OCI-LY1 (cell line): ENCODE data around the gene CTBP2.

ENCODE experiments used
- H2AFZ ChIP-seq: fragments of 200-600 bp; sonication (generic), shearing (Covaris generic); 2 replicates; pipeline ENCODE4 v1.6.0; 2014; ENCODE audit warnings: antibody characterized with exemption, mild to moderate bottlenecking, low read length
- H3F3A ChIP-seq: fragments of 200-600 bp; sonication (generic), shearing (Covaris generic); 2 replicates; pipeline ENCODE4 v1.6.0; 2014; ENCODE audit warnings: mild to moderate bottlenecking, antibody characterized with exemption, low read length, moderate library complexity; ENCODE audit not compliant: insufficient read depth
- H3K27ac ChIP-seq: fragments of 200-600 bp; sonication (generic); 2 replicates; pipeline ENCODE4 v1.5.1; 2014; ENCODE audit warnings: low read length, mixed run types, mild to moderate bottlenecking, low read depth; ENCODE audit not compliant: poor library complexity, severe bottlenecking
- H3K27me3 ChIP-seq: fragments of 200-600 bp; sonication (generic); 2 replicates; pipeline ENCODE4 v1.6.0; 2014; ENCODE audit warnings: antibody characterized with exemption, mild to moderate bottlenecking, low read length, moderate library complexity; ENCODE audit not compliant: insufficient read depth
- H3K36me3 ChIP-seq: fragments of 200-600 bp; sonication (generic); 2 replicates; pipeline ENCODE4 v1.6.1; 2014; ENCODE audit warnings: mild to moderate bottlenecking, antibody characterized with exemption, low read length, moderate library complexity, mixed read lengths; ENCODE audit not compliant: insufficient read depth
- H3K4me1 ChIP-seq: fragments of 200-600 bp; sonication (generic); 2 replicates; pipeline ENCODE4 v1.5.1; 2014; ENCODE audit warnings: mild to moderate bottlenecking, low read length, moderate library complexity; ENCODE audit not compliant: insufficient read depth, severe bottlenecking
- H3K4me2 ChIP-seq: fragments of 200-600 bp; sonication (generic), shearing (Covaris generic); 2 replicates; pipeline ENCODE4 v1.6.1; 2014; ENCODE audit warnings: low read length
- H3K4me3 ChIP-seq: fragments of 200-600 bp; sonication (generic); 2 replicates; pipeline ENCODE4 v1.5.1; 2014; ENCODE audit warnings: low read length, low read depth, mild to moderate bottlenecking, mixed read lengths; ENCODE audit not compliant: poor library complexity, severe bottlenecking
- H3K79me2 ChIP-seq: fragments of 200-600 bp; shearing (Covaris generic); 2 replicates; pipeline ENCODE4 v1.6.1; 2016; ENCODE audit warnings: mixed run types, low read length, mixed read lengths; ENCODE audit not compliant: insufficient read depth
- H3K9ac ChIP-seq: fragments of 200-600 bp; sonication (generic), shearing (Covaris generic); 2 replicates; pipeline ENCODE4 v1.6.1; 2014; ENCODE audit warnings: mild to moderate bottlenecking, low read length, mixed read lengths
- H3K9me2 ChIP-seq: fragments of 200-600 bp; sonication (generic), shearing (Covaris generic); 2 replicates; pipeline ENCODE4 v1.6.1; 2014; ENCODE audit warnings: low read depth, mild to moderate bottlenecking, low read length, mixed read lengths
- H3K9me3 ChIP-seq: fragments of 200-600 bp; shearing (Covaris generic); 2 replicates; pipeline ENCODE4 v1.6.1; 2014; ENCODE audit warnings: low read length, mixed read lengths
- H4K20me1 ChIP-seq: fragments of 200-600 bp; sonication (generic), shearing (Covaris generic); 2 replicates; pipeline ENCODE4 v1.6.0; 2016; ENCODE audit warnings: mild to moderate bottlenecking, low read length; ENCODE audit not compliant: insufficient read depth
- EZH2 ChIP-seq: fragments of 200-600 bp; sonication (generic), shearing (Covaris generic); IDR thresholded peaks from 2 replicates; pipeline ENCODE4 v1.8.0; 2017; ENCODE audit warnings: borderline replicate concordance, mixed run types, mild to moderate bottlenecking, antibody characterized with exemption, low read length, moderate library complexity, mixed read lengths
- TF ChIP-seq, protein P1 (sequence below): fragments of 200-600 bp; sonication (generic), shearing (Covaris generic); IDR thresholded peaks from 2 replicates; pipeline ENCODE4 v1.5.1; 2017; ENCODE audit warnings: mild to moderate bottlenecking, antibody characterized with exemption, low read length, moderate library complexity, mixed read lengths

The CTBP2 gene

GRCh38 chr10:125027871-125028869 is 132.2 kb downstream of the CTBP2 start:
- no peaks in the 10 kb centered on the region for H3K9me3 ChIP-seq
- H3K4me3 ChIP-seq = no peak overlapping the region
- H4K20me1 ChIP-seq = no peaks in the 10 kb centered on the region
- TF ChIP-seq, protein P1, sequence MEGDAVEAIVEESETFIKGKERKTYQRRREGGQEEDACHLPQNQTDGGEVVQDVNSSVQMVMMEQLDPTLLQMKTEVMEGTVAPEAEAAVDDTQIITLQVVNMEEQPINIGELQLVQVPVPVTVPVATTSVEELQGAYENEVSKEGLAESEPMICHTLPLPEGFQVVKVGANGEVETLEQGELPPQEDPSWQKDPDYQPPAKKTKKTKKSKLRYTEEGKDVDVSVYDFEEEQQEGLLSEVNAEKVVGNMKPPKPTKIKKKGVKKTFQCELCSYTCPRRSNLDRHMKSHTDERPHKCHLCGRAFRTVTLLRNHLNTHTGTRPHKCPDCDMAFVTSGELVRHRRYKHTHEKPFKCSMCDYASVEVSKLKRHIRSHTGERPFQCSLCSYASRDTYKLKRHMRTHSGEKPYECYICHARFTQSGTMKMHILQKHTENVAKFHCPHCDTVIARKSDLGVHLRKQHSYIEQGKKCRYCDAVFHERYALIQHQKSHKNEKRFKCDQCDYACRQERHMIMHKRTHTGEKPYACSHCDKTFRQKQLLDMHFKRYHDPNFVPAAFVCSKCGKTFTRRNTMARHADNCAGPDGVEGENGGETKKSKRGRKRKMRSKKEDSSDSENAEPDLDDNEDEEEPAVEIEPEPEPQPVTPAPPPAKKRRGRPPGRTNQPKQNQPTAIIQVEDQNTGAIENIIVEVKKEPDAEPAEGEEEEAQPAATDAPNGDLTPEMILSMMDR = no peak
- no peak for TF ChIP-seq EZH2
- H3K79me2 ChIP-seq = no peaks in the 10 kb centered on the region
- peaks cover 14% of the 10 kb centered on the region for H3K4me1 ChIP-seq
- no peak overlapping the region for H3K4me2 ChIP-seq
- H3K27me3 ChIP-seq = peaks cover 6% of the 10 kb centered on the region; the same call in 1 of the 2 replicates
- no peaks in the 10 kb centered on the region for H3K9me2 ChIP-seq
- no peak overlapping the region for H2AFZ ChIP-seq
- no peak overlapping the region for H3K27ac ChIP-seq
- no peaks in the 10 kb centered on the region for H3F3A ChIP-seq
- no peaks in the 10 kb centered on the region for H3K36me3 ChIP-seq
- H3K9ac ChIP-seq = no peak overlapping the region

- no peak overlapping the region for H3K27ac ChIP-seq
- H3K9me3 ChIP-seq = no peaks in the 10 kb centered on the region
- peaks cover 14% of the 10 kb centered on the region for H3K4me1 ChIP-seq
- H2AFZ ChIP-seq = no peak overlapping the region
- no peaks in the 10 kb centered on the region for H3K79me2 ChIP-seq
- no peaks in the 10 kb centered on the region for H4K20me1 ChIP-seq
- peaks cover 6% of the 10 kb centered on the region; the same call in 1 of the 2 replicates for H3K27me3 ChIP-seq
- H3K4me3 ChIP-seq = no peak overlapping the region
- no peak overlapping the region for H3K9ac ChIP-seq
- no peak overlapping the region for H3K4me2 ChIP-seq
- no peaks in the 10 kb centered on the region for H3K9me2 ChIP-seq
- TF ChIP-seq EZH2 = no peak
- TF ChIP-seq, protein P1 = no peak
- H3K36me3 ChIP-seq = no peaks in the 10 kb centered on the region
- H3F3A ChIP-seq = no peaks in the 10 kb centered on the region
Measured at GRCh38 chr10:125026974-125027735, 133.2 kb downstream of the CTBP2 start.

- Histone ChIP-seq H3K9ac (no peak overlapping the region), H3F3A (no peaks in the 10 kb centered on the region), H4K20me1 (no peaks in the 10 kb centered on the region), H3K27ac (no peak overlapping the region), H3K27me3 (peaks cover 6% of the 10 kb centered on the region; the same call in 1 of the 2 replicates), H3K36me3 (no peaks in the 10 kb centered on the region), H2AFZ (no peak overlapping the region), H3K4me3 (no peak overlapping the region), H3K4me1 (peaks cover 14% of the 10 kb centered on the region), H3K79me2 (no peaks in the 10 kb centered on the region), H3K9me2 (no peaks in the 10 kb centered on the region), H3K9me3 (no peaks in the 10 kb centered on the region), H3K4me2 (no peak overlapping the region)
- TF ChIP-seq, protein P1 = no peak
- no peak for TF ChIP-seq EZH2
Measured at GRCh38 chr10:125026036-125026931, 134.1 kb downstream of the CTBP2 start.
